SHP77 treated with DMSO at 0.1 percent for 48 hours (cell line): ENCODE measurements around the gene CD19.
"Not testable (repeated sequence)": the region's sequence is repeated elsewhere in the genome, so short reads cannot be mapped to it uniquely, and the experiment has no call there.

Source experiments
- DNase-seq: peaks from one replicate; lab custom pipeline; 2025; lab: John Stamatoyannopoulos, UW

Gene CD19

GRCh38 chr16:28936784-28937155 lies 5.0 kb downstream of the CD19 start:
- no peak for DNase-seq

GRCh38 chr16:28937222-28937876 lies 5.6 kb downstream of the CD19 start:
- no peak for DNase-seq

GRCh38 chr16:28938721-28939120 lies 7.0 kb downstream of the CD19 start:
- DNase-seq, result no peak

GRCh38 chr16:28939825-28940224 lies 8.1 kb downstream of the CD19 start:
- DNase-seq, result not testable (repeated sequence)

- no peak for DNase-seq
Measured at GRCh38 chr16:28943281-28943680, 11.5 kb downstream of the CD19 start.

GRCh38 chr16:28946681-28947080 lies 14.9 kb downstream of the CD19 start:
- no peak for DNase-seq

- peak; percentile 100 for DNase-seq
Measured at GRCh38 chr16:28950648-28951409, 19.1 kb downstream of the CD19 start, which contains the start of gene NFATC2IP. Gene NFATC2IP (plus strand): TSS chr16:28950937. CDS start chr16:28951012, 75 bp downstream.

GRCh38 chr16:28951410-28951943 lies 19.7 kb downstream of the CD19 start:
- no peak for DNase-seq

- no peak for DNase-seq
Measured at GRCh38 chr16:28958216-28958615, 26.4 kb downstream of the CD19 start.

- DNase-seq, result no peak
Measured at GRCh38 chr16:28958836-28959235, 27.1 kb downstream of the CD19 start.

- DNase-seq, result no peak
Measured at GRCh38 chr16:28964072-28964471, 32.3 kb downstream of the CD19 start.

GRCh38 chr16:28964496-28964895 lies 32.7 kb downstream of the CD19 start:
- no peak for DNase-seq

GRCh38 chr16:28967156-28967555 lies 35.4 kb downstream of the CD19 start:
- DNase-seq, result no peak

GRCh38 chr16:28969696-28970095 lies 37.9 kb downstream of the CD19 start:
- not testable (repeated sequence) for DNase-seq

GRCh38 chr16:28974007-28974436 lies 42.3 kb downstream of the CD19 start:
- DNase-seq, result peak; percentile 31

GRCh38 chr16:28974437-28975157 lies 42.8 kb downstream of the CD19 start, which contains the start of gene SPNS1:
Gene SPNS1 (plus strand): TSS chr16:28974778. CDS start chr16:28975152, 374 bp downstream.
- peak; percentile 90 for DNase-seq

GRCh38 chr16:28975158-28975599 lies 43.4 kb downstream of the CD19 start:
- no peak for DNase-seq

GRCh38 chr16:28977703-28978662 lies 46.2 kb downstream of the CD19 start:
- DNase-seq, result no peak

- not testable (repeated sequence) for DNase-seq
Measured at GRCh38 chr16:28980330-28980729, 48.6 kb downstream of the CD19 start.

GRCh38 chr16:28980929-28981328 lies 49.2 kb downstream of the CD19 start:
- no peak for DNase-seq

GRCh38 chr16:28981517-28981916 lies 49.7 kb downstream of the CD19 start:
- DNase-seq, result no peak
